Right lobe of liver (tissue), 6 donors: ENCODE results near the gene MAP2K4. TPM values are rescaled to one million over a fixed set of nuclear protein-coding genes. Genes with fewer than 3 reads are reported as not detected.

ENCODE experiments used
- ATAC-seq, 4 donors: fragments of 200-7000 bp; cut with Tn5 transposase; one replicate each; pipeline ENCODE4 v1.9.1; 2020; ENCODE audit warnings: mild to moderate bottlenecking in 4 of 4, moderate library complexity in 4 of 4
- DNase-seq, 3 donors: peaks; one replicate each; pipeline ENCODE4 v3.0.0-alpha.2; 2020
- H3K27ac ChIP-seq, 3 donors: fragments of 200-600 bp; one replicate each; pipeline ENCODE4 v1.8.0; 2022
- H3K27me3 ChIP-seq, 2 donors: fragments of 200-600 bp; one replicate each; pipeline ENCODE4 v1.8.0; 2022
- H3K36me3 ChIP-seq, 4 donors: fragments of 200-600 bp; sonication (generic) in 1 of 4; one replicate each; pipeline versions ENCODE4 v1.5.1 to v1.8.0; 2017 to 2022; ENCODE audit warnings: control low read depth in 1 of 4
- H3K4me1 ChIP-seq, 4 donors: fragments of 200-600 bp; sonication (generic) in 1 of 4; one replicate each; pipeline versions ENCODE4 v1.5.1 to v1.8.0; 2017 to 2022; ENCODE audit warnings: control low read depth in 1 of 4
- H3K4me3 ChIP-seq, 3 donors: fragments of 200-600 bp; one replicate each; pipeline ENCODE4 v1.8.0; 2022
- H3K9me3 ChIP-seq, 4 donors: fragments of 200-600 bp; sonication (generic) in 1 of 4; one replicate each; pipeline versions ENCODE4 v1.5.1 to v1.8.0; 2017 to 2022; ENCODE audit warnings: control low read depth in 1 of 4
- CTCF ChIP-seq, 4 donors: fragments of 200-600 bp in 3 of 4; fragments of 450-650 bp in 1 of 4; IDR thresholded peaks; one replicate each; pipeline versions ENCODE4 v1.5.1 to v1.8.0; 2016 to 2022; ENCODE audit warnings: antibody characterized with exemption in 4 of 4, mild to moderate bottlenecking in 2 of 4
- POLR2A ChIP-seq: fragments of 450-650 bp; IDR thresholded peaks from one replicate; pipeline ENCODE4 v1.6.1; 2017; ENCODE audit warnings: antibody characterized with exemption, mild to moderate bottlenecking
- WGBS: methylation state at CpG from one replicate; pipeline ENCODE4 v1.1.6; 2018; ENCODE audit warnings: low coverage, low lambda C conversion rate; ENCODE audit not compliant: insufficient coverage; ENCODE audit errors: missing lambda C conversion rate; 5-methylcytosine and 5-hydroxymethylcytosine counted together
- intact Hi-C, 2 donors: fragments of 100-400 bp; cut with DNase I; formaldehyde crosslinking; loops; one replicate each; pipeline versions ENCODE4 v1.11.2 to v1.14.1; 2022
- total RNA-seq, 6 experiments: library from RNA; depleted of rRNA in 2 of 6; stranded (reverse); fragments of >200 nt in 2 of 6; fragmentation: NEBNext Ultra II Directional in 3 of 6; extraction: Animal tissue kit (Norgen Biotek cat#: 25700) in 3 of 6; gene quantifications; one replicate each; pipeline versions ENCODE4 v1.1.0 to v1.2.4, GENCODE V29; 2016 to 2023
- donor health status: DM: no; HTN: yes; CAD: no.
- donor health status: DM: no; HTN: no; CAD: no.
- donor health status: DM: no; HTN: no; CAD: no.
- donor health status: DM: no; HTN: yes; CAD: no.
- donor health status: DM: no; HTN: yes; CAD: no.

Gene MAP2K4
- total RNA-seq, 6 experiments from 2014 or later, result 14.9 to 23.7 (median 18.7) TPM

- peak in 2 of 3 donors; percentile 30 to 77 for DNase-seq
- H3K4me3 ChIP-seq, result no peak overlapping the region
- no peaks in the 10 kb centered on the region for H3K9me3 ChIP-seq
Measured at GRCh38 chr17:11986179-11986941, 34.3 kb upstream of the MAP2K4 start.

GRCh38 chr17:11986942-11987329 lies 33.7 kb upstream of the MAP2K4 start:
- peaks cover 0 to 21% (median 5%) of the 10 kb centered on the region in 4 donors for H3K4me1 ChIP-seq
- ATAC-seq, result peak; percentile 77 to 91 (median 78)
- no peak for TF ChIP-seq POLR2A
- peak; percentile 59 to 69 (median 64) for TF ChIP-seq CTCF (IDR thresholded peaks at IDR 0.05)
- no peak overlapping the region for H3K4me3 ChIP-seq
- no peaks in the 10 kb centered on the region for H3K9me3 ChIP-seq
- DNase-seq, result no peak
- H3K36me3 ChIP-seq, result peaks cover 0 to 27% (median 3%) of the 10 kb centered on the region in 4 donors
- intact Hi-C loops, result no loop called here
- no peaks in the 10 kb centered on the region for H3K27me3 ChIP-seq
- WGBS, result 18% methylated on average over 5 of the region's 5 CpGs
- H3K27ac ChIP-seq, result peak overlapping the region in 1 of 3 donors; percentile 6

More at GRCh38 chr17:11986179-11986941, 34.3 kb upstream of the MAP2K4 start:
- H3K36me3 ChIP-seq, result peaks cover 0 to 27% (median 3%) of the 10 kb centered on the region in 4 donors
- WGBS, result 59% methylated on average over 4 of the region's 4 CpGs
- intact Hi-C loops, result no loop called here
- no peak for TF ChIP-seq CTCF (IDR thresholded peaks at IDR 0.05)
- TF ChIP-seq POLR2A, result no peak
- ATAC-seq, result peak; percentile 95 to 98 (median 96)
- peaks cover 0 to 21% (median 5%) of the 10 kb centered on the region in 4 donors for H3K4me1 ChIP-seq
- no peaks in the 10 kb centered on the region for H3K27me3 ChIP-seq
- peak overlapping the region in 1 of 3 donors; percentile 6 for H3K27ac ChIP-seq

- Histone ChIP-seq H3K9me3 (no peaks in the 10 kb centered on the region), H3K4me1 (peaks cover 0 to 21% (median 5%) of the 10 kb centered on the region in 4 donors), H3K27ac (no peak overlapping the region), H3K4me3 (no peak overlapping the region), H3K27me3 (no peaks in the 10 kb centered on the region), H3K36me3 (peaks cover 0 to 15% (median 0%) of the 10 kb centered on the region in 4 donors)
- intact Hi-C loops, result no loop called here
- no peak for DNase-seq
- WGBS, result 68% methylated on average over 5 of the region's 7 CpGs
- TF ChIP-seq POLR2A (no peak), CTCF (IDR thresholded peaks at IDR 0.05) (no peak)
- ATAC-seq, result peak in 2 of 4 donors; percentile 30 to 49
Measured at GRCh38 chr17:11990363-11990983, 30.2 kb upstream of the MAP2K4 start.

GRCh38 chr17:11991461-11991860 lies 29.2 kb upstream of the MAP2K4 start:
- WGBS, result 75% methylated on average over 4 of the region's 4 CpGs
- Histone ChIP-seq H3K27ac (no peak overlapping the region), H3K4me1 (peaks cover 0 to 21% (median 3%) of the 10 kb centered on the region in 4 donors), H3K4me3 (no peak overlapping the region), H3K27me3 (no peaks in the 10 kb centered on the region), H3K9me3 (no peaks in the 10 kb centered on the region), H3K36me3 (peaks cover 0 to 15% (median 0%) of the 10 kb centered on the region in 4 donors)
- intact Hi-C loops, result no loop called here
- DNase-seq (no peak), ATAC-seq (no peak)
- TF ChIP-seq POLR2A, result no peak
- TF ChIP-seq CTCF (IDR thresholded peaks at IDR 0.05), result no peak
